Urinary bladder (tissue), 4 donors: Measurements from ENCODE around the gene PLPP6. TPM values are rescaled to one million over a fixed set of nuclear protein-coding genes. Genes with fewer than 3 reads are reported as not detected.
A peak's percentile ranks its signal among the peaks of the same experiment; 100 is the strongest.
"Not testable (repeated sequence)": the region's sequence is repeated elsewhere in the genome, so short reads cannot be mapped to it uniquely, and the experiment has no call there.

Source experiments
- DNase-seq: peaks from one replicate; pipeline ENCODE4 v3.0.0-alpha.2; 2015; ENCODE audit errors: extremely low spot score
- H3K27ac ChIP-seq: one replicate; pipeline ENCODE4 v1.5.1; 2013; ENCODE audit warnings: low read depth, mild to moderate bottlenecking, moderate library complexity
- H3K36me3 ChIP-seq: one replicate; pipeline ENCODE4 v1.6.1; 2013; ENCODE audit warnings: mild to moderate bottlenecking, moderate library complexity; ENCODE audit not compliant: insufficient read depth
- H3K4me1 ChIP-seq: one replicate; pipeline ENCODE4 v1.6.1; 2013; ENCODE audit warnings: mild to moderate bottlenecking, moderate library complexity; ENCODE audit not compliant: insufficient read depth
- H3K4me3 ChIP-seq: one replicate; pipeline ENCODE4 v1.5.1; 2013; ENCODE audit warnings: low read depth, low read length
- WGBS: extraction: QIAGEN DNeasy Blood & Tissue Kit; methylation state at CpG from one replicate; pipeline ENCODE4 v1.1.7; 2013; 5-methylcytosine and 5-hydroxymethylcytosine counted together
- polyA plus RNA-seq: library from polyadenylated mRNA; stranded (reverse); fragments of 200-250 nt; gene quantifications from one replicate; pipeline ENCODE4 v1.2.3, GENCODE V29; 2013
- total RNA-seq: library from RNA; depleted of rRNA; stranded (reverse); fragments of >200 nt; gene quantifications from one replicate; pipeline ENCODE4 v1.2.3, GENCODE V29; 2014
- donor health status: healthy with polysubstance abuse.
- donor health status: healthy.

PLPP6 gene
- total and polyA plus RNA-seq, 2 donors: 9.3 to 9.5 TPM

- Histone ChIP-seq H3K4me1 (no peaks in the 10 kb centered on the region), H3K27ac (no peak overlapping the region), H3K4me3 (no peak overlapping the region), H3K36me3 (no peaks in the 10 kb centered on the region)
- WGBS: 87% methylated on average over 9 of the region's 9 CpGs
- DNase-seq: no peak
Observed at GRCh38 chr9:4654084-4654483, 8.0 kb upstream of the PLPP6 start.

GRCh38 chr9:4654538-4654937 lies 7.6 kb upstream of the PLPP6 start:
- Histone ChIP-seq H3K36me3 (no peaks in the 10 kb centered on the region), H3K4me3 (no peak overlapping the region), H3K27ac (no peak overlapping the region), H3K4me1 (no peaks in the 10 kb centered on the region)
- DNase-seq: no peak
- 85% methylated on average over 10 of the region's 10 CpGs for WGBS

- not testable (repeated sequence) for H3K36me3 ChIP-seq, H3K27ac ChIP-seq, H3K4me3 ChIP-seq, DNase-seq, H3K4me1 ChIP-seq
- 90% methylated on average over 3 of the region's 3 CpGs for WGBS
Observed at GRCh38 chr9:4656196-4656595, 5.9 kb upstream of the PLPP6 start.

DNA sequence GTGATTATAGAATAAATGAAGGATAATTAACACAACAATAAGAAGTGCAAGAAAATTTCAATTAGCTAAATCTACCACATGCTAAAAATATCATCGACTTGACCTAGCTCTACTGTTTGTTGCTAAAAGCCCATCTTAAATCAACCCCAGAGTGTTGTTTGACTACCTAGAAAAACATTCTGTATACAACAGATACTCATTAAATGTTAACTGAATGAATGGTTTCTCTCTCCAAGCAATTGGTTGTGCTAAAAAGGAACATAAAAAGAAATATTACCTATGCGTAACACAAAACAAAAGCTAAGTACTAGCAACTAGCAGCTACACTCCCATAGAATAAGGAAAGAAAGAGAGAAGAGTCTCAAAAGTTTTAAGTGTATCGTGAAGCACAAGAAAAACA lies 5.5 kb upstream of the PLPP6 start:
- H3K4me1 ChIP-seq: no peaks in the 10 kb centered on the region
- no peak overlapping the region for H3K27ac ChIP-seq
- WGBS: 59% methylated on average over 3 of the region's 3 CpGs
- DNase-seq: no peak
- H3K4me3 ChIP-seq: no peak overlapping the region
- H3K36me3 ChIP-seq: no peaks in the 10 kb centered on the region

DNA sequence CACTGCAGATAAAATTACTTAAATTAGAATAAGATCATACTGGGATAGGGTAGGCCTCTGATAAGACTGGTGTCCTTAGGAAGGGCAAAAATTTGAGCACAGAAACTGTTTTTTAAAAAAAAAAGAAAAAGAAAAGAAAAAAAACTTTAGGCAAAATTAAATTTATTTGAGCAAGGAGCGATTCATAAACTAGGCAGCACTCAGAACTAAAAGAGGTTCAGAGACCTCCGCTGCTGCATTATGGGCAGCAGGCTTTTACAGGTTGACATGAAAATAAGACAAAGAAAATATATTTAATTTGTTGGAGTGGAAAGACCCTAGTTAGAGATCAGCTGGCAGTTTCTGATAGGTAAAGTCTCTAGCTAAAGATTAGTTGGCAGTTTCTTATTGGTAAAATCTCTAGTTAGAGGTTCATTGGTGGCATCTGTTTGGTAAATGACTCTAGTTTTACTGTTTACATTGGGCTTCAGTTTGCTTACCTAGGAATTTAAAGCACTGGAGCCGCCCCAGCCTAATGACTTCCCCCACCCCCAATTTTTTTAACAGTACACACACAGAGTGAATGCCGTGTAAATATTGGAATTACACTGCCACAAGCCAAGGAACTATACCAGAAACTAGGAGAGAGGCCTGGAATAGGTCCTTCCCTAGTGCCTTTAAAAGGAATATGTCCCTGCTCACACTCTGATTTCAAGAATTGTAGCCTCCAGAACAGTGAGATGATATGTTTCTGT lies 4.5 kb upstream of the PLPP6 start:
- no peak for DNase-seq
- Histone ChIP-seq H3K27ac (no peak overlapping the region), H3K36me3 (no peaks in the 10 kb centered on the region), H3K4me3 (no peak overlapping the region), H3K4me1 (no peaks in the 10 kb centered on the region)
- WGBS: 80% methylated on average over 4 of the region's 4 CpGs

- not testable (repeated sequence) for DNase-seq, H3K27ac ChIP-seq, H3K36me3 ChIP-seq, H3K4me1 ChIP-seq, H3K4me3 ChIP-seq
- 93% methylated on average over 4 of the region's 5 CpGs for WGBS
Observed at GRCh38 chr9:4660665-4661064, 1.4 kb upstream of the PLPP6 start.

GRCh38 chr9:4661165-4661564 lies 929 bp upstream of the PLPP6 start:
- no peak for DNase-seq
- WGBS: 89% methylated on average over 1 of the region's 1 CpG
- H3K4me1 ChIP-seq: no peaks in the 10 kb centered on the region

DNA sequence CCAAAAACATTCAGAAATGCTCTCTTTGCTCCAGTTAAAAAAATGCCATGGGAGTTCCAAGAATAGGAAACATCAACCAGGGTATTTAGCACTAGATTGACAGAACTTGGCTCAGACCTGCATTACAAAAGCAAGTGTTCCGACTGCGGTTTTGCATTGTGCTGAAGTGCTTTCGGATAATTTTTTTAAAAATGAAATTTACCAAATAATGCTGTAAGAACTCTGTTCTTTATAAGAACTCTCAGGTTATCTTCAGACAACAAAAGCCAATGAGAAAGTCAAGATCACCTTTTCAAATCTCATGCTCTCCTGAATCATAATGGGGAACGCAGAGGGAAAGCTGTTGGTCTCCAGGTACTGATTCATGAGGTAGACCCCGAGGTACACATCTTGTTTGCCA lies 483 bp upstream of the PLPP6 start:
- no peak overlapping the region for H3K27ac ChIP-seq

More at GRCh38 chr9:4661165-4661564, 929 bp upstream of the PLPP6 start:
- no peak overlapping the region for H3K27ac ChIP-seq
- H3K4me3 ChIP-seq: no peak overlapping the region
- H3K36me3 ChIP-seq: no peaks in the 10 kb centered on the region

DNA sequence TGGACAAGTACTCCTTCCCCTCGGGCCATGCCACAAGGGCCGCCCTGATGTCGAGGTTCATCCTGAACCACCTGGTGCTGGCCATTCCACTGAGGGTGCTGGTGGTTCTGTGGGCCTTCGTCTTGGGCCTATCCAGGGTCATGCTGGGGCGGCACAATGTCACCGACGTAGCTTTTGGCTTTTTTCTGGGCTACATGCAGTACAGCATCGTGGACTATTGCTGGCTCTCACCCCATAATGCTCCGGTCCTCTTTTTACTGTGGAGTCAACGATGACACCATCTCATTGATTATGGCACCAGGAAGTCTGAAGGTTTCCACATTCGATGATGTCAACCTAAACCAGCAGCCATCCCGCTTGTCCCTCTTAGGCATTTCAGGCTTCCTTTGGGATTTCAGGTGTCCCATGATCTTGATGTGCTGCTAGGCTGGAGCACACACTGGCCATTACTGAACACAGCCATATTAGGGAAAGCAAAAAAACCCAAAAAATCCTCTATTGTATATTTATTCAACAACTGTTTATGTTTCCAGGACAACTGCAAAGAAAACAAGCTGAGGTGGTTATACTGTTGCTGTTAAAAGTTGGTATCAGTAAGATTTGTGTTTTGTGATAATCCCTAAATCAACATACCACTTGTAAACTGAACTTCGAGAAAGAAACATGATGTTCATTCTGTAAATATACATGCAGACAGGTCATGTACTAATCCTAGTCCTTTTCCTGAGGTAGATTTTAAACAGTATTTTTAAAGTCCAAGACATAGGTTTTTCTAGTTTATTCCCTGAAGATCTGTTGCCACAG lies 1.1 kb downstream of the PLPP6 start:
- H3K4me1 ChIP-seq: no peaks in the 10 kb centered on the region
- peak overlapping the region; percentile 69 for H3K4me3 ChIP-seq
- no peaks in the 10 kb centered on the region for H3K36me3 ChIP-seq
- DNase-seq: no peak
- H3K27ac ChIP-seq: peak overlapping the region; percentile 95
- 50% methylated on average over 13 of the region's 13 CpGs for WGBS

More for the DNA sequence above, 483 bp upstream of the PLPP6 start:
- Histone ChIP-seq H3K4me1 (no peaks in the 10 kb centered on the region), H3K36me3 (no peaks in the 10 kb centered on the region), H3K4me3 (peak overlapping the region; percentile 69)
- no peak for DNase-seq
- WGBS: 8% methylated on average over 5 of the region's 5 CpGs

DNA sequence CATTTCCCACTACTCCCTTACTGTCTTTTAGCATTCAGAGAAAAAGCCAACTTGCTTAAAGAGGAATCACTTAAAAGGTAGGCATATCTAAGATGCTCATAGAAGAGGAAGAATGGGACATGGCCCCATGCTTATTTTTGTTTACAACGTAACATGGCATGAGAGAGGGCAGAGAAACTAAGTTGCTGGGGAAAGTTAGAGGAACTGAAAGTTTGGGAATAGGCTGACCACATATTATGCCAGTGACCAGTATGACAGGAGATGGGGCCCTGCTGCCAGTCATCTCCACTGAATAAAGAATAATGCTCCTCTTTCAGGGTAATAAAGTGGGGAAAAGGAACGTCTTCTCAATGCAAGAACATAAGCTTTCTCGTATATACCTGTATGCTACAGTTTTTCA lies 1.9 kb downstream of the PLPP6 start:
- DNase-seq: no peak
- Histone ChIP-seq H3K36me3 (no peaks in the 10 kb centered on the region), H3K27ac (peak overlapping the region; percentile 54), H3K4me1 (no peaks in the 10 kb centered on the region), H3K4me3 (no peak overlapping the region)
- WGBS: 87% methylated on average over 3 of the region's 3 CpGs

GRCh38 chr9:4665357-4665756 lies 3.3 kb downstream of the PLPP6 start:
- Histone ChIP-seq H3K27ac (no peak overlapping the region), H3K4me1 (no peaks in the 10 kb centered on the region), H3K4me3 (no peak overlapping the region), H3K36me3 (no peaks in the 10 kb centered on the region)
- DNase-seq: no peak
- 80% methylated on average over 2 of the region's 2 CpGs for WGBS

- DNase-seq: no peak
- Histone ChIP-seq H3K4me1 (no peaks in the 10 kb centered on the region), H3K4me3 (peak within 1 kb of the TSS; percentile 52), H3K36me3 (no peaks in the 10 kb centered on the region), H3K27ac (peak within 1 kb of the TSS; percentile 53)
- WGBS: 2% methylated on average over 36 of the region's 36 CpGs
Observed at GRCh38 chr9:4666042-4666699, 4.1 kb downstream of the PLPP6 start, which contains the start of gene SPATA6L. TSS of gene SPATA6L (minus strand) at chr9:4666480. CDS start at chr9:4666250, 230 bp downstream.

- 100% methylated on average over 1 of the region's 1 CpG for WGBS
- H3K4me1 ChIP-seq: no peaks in the 10 kb centered on the region
- H3K27ac ChIP-seq: no peak overlapping the region
- DNase-seq: no peak
- H3K36me3 ChIP-seq: no peaks in the 10 kb centered on the region
- no peak overlapping the region for H3K4me3 ChIP-seq
Observed at GRCh38 chr9:4667681-4668080, 5.6 kb downstream of the PLPP6 start.

GRCh38 chr9:4668604-4669003 lies 6.5 kb downstream of the PLPP6 start:
- Histone ChIP-seq H3K4me3 (no peak overlapping the region), H3K27ac (no peak overlapping the region), H3K4me1 (no peaks in the 10 kb centered on the region), H3K36me3 (no peaks in the 10 kb centered on the region)
- DNase-seq: no peak
- WGBS: 78% methylated on average over 2 of the region's 2 CpGs
